LNCaP clone FGC (cell line): ENCODE measurements around the gene CRTAC1.

Experiments used
- DNase-seq: peaks from one replicate; pipeline ENCODE4 v3.0.0-alpha.2; 2011; ENCODE audit warnings: low read depth
- H3K4me3 ChIP-seq: 2 replicates; pipeline ENCODE4 v1.5.1; 2011; ENCODE audit warnings: mild to moderate bottlenecking, low read depth, low read length, control low read depth
- CTCF ChIP-seq: IDR thresholded peaks from 2 replicates; pipeline ENCODE4 v1.5.1; 2012; ENCODE audit warnings: mild to moderate bottlenecking; ENCODE audit not compliant: control insufficient read depth, insufficient read depth; ENCODE audit errors: extremely low read depth

The CRTAC1 gene

DNA sequence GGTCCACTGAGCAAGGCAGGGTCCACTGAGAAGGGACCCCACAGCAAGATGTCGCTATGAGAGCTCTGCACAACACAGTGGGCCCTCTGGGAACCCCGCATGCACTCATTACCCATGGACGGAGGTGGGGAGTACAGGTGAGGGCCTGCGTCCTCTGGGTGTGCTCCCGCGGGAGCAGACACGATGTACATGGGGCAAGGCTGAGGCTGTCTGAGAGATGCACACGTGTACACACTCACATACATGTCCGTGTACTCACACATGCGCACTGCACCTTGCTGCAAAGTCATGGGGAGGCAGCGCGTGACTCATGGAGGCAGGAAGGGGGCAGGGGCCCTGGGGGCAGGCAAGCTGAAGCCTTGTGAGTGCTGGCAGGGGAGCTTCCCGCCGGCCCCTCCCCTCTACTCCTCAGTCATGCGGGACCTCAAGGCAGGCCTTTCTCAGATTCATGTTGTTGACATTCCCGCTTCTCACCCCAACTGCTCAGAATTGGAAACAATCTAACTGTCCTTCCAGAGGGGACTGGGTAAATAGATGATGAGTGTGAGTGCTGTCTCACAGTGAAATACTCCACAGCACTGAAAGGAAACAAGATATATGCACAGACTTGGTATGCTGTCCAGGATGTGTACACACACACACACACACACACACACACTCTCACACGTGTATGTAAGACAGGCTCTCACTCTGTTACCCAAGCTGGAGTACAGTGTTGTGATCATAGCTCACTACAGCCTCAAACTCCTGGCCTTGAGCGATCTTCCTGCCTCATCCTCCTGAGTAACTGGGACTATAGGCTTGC is 140.8 kb downstream of the CRTAC1 start:
- DNase-seq = no peak
- no peak for TF ChIP-seq CTCF
- no peak overlapping the region for H3K4me3 ChIP-seq

- no peak for DNase-seq
- no peak for TF ChIP-seq CTCF
- H3K4me3 ChIP-seq = no peak overlapping the region
Measured at GRCh38 chr10:97888641-97889262, 141.7 kb downstream of the CRTAC1 start.

DNA sequence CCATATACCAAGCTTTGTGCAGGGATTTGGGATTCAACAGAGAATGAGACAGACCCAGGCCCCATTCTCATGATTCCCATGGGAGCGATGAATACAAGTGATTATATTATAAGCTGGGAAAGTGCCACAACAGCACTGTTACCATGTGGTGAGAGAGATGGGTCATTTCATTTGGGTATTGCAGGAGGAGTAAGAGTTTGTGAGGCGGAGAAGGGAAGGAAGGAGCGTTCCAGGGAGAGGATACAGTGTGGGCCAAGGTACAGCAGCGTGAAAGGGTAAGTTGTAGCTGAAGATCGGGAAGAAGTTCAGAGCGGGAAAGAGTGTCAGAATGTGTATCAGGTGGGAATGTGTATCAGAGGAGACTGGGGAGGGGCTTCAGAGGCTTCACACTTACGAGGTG is 142.3 kb downstream of the CRTAC1 start:
- no peak for TF ChIP-seq CTCF
- H3K4me3 ChIP-seq = no peak overlapping the region
- DNase-seq = no peak

DNA sequence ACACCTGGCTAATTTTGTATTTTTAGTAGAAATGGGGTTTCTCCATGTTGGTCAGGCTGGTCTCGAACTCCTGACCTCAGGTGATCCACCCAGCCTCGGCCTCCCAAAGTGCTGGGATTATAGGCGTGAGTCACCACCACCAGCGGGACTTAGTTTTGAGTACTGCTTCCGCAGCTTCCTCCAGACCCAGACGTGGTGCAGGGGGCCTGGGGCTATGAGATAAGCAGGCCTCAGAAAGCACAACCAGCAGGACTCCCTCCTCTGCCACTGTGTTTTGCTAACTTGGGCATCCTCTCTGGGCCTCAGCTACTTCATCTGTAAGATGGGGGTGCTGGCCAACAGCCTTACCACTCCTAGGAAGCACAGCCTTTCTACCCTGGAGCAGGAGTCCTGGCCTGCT is 143.0 kb downstream of the CRTAC1 start:
- no peak for DNase-seq
- no peak for TF ChIP-seq CTCF
- H3K4me3 ChIP-seq = no peak overlapping the region

DNA sequence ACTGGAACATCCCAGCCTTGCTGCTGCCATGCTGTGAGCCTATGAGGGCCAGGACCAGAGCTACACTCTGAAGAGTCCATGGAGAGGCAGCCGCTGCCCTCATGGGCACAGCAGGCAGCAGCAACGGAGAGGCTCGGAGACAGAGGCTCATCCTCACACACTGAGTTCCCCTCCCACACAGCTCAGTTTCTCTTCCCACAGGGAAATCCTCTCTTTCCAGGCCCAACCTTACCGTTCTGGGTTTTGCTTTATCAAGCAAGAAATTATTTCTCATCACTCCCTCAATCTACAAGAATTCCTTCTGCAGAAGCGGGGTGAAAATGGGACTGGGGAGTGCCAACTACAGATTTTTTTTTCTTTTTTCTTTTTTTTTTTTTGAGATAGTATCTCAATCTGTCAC is 144.1 kb downstream of the CRTAC1 start:
- no peak for TF ChIP-seq CTCF

GRCh38 chr10:97883092-97883485 is 147.3 kb downstream of the CRTAC1 start:
- no peak for DNase-seq
- no peak overlapping the region for H3K4me3 ChIP-seq
- no peak for TF ChIP-seq CTCF

More for the DNA sequence above, 144.1 kb downstream of the CRTAC1 start:
- no peak for DNase-seq
- H3K4me3 ChIP-seq = no peak overlapping the region
